ENCODE data around the gene TAX1BP3.
"Not testable (repeated sequence)": the region's sequence is repeated elsewhere in the genome, so short reads cannot be mapped to it uniquely, and the experiment has no call there.

Gene TAX1BP3, protein sequence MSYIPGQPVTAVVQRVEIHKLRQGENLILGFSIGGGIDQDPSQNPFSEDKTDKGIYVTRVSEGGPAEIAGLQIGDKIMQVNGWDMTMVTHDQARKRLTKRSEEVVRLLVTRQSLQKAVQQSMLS

DNA sequence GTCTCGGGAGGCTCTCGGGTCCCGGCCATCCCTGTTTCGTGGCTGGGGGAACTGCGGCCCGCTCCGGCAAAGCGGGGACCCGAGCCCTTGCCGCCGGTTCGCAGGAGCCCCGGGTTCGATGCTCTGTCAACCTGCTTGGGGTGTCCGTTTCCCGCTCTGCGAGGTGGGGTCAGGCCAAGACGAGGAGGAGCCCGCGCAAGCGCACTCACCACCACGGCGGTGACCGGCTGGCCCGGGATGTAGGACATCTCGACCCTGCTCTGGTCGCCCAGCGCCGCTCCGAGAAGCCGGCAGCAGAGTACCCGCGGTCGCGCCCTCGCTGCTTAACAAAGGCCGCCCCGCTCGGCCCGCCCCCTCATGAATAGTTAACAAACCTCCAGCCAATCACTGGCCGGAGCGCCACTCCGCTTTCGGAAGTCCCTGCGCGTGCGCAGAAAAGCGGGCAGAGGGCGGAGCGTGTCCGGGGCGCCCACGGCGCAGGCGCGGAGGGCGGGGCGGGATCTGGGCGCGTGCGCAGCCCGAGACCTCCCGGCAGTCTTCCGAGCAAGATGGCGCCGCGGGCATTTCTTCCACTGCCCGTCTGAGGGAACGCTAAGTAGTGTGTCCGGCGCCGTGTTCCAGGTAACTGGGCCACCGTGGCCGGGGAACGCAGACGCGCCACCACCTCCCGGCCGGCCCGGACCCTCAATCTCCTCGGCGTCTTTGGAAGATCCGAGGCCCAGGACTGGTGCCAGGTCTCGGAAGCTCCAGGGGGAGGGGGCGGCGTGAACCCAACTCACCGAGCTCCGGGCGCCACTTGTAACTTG, at the start of gene TAX1BP3, which contains the start of gene EMC6:
Gene TAX1BP3, minus strand, starts transcription at position 300 of the 806 bp plus-strand sequence. Its CDS starts 52 bp downstream, at position 248.
Gene EMC6, plus strand, starts transcription at position 534 of the 806 bp plus-strand sequence. CDS start 335 bp downstream, outside the sequence.
- DNase-seq: peak; percentile 89

DNA sequence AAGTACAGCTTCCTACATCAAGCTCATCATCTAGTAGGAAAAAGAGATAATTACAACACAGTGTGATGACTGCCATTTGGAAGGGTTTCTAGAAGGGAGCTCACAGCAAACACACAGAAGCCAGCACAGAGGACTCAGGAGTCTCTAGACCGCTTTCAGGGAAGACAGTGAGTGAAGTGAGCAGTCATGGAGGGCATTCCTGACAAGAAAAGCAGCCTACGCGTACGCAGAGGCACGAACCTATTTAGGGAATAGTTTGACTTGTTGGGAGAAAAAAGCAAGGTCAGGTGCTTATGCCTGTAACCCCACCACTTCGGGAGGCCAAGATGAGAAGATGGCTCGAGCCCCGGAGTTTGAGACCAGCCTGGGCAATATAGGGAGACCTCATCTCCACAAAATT, 46.9 kb upstream of the TAX1BP3 start:
- no peak for DNase-seq

DNA sequence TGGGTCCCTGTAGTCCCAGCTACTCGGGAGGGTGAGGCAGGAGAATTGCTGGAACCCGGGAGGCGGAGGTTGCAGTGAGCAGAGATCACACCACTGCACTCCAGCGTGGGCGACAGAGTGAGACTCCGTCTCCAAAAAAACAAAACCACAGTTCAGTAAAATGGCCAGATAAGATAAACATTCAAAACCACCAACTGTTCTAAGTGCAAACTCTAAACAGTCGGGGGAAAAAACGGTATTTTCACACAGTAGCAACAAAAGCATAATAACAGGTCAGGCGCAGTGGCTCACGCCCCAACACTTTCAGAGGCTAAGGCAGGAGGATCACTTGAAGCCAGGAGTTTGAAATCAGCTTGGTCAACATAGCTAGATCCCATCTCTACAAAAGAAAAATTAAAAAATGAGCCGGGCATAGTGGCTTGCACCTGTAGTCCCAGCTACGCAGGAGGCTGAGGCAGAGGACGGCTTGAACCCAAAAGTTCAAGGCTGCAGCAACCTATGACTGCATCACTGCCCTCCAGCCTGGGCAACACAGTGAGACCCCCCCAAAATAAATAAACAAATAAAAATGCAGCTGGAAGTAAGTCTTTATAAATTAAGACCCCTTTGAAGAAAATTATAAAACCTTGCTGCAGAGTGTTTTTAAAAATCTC, 44.6 kb upstream of the TAX1BP3 start:
- DNase-seq: no peak

DNA sequence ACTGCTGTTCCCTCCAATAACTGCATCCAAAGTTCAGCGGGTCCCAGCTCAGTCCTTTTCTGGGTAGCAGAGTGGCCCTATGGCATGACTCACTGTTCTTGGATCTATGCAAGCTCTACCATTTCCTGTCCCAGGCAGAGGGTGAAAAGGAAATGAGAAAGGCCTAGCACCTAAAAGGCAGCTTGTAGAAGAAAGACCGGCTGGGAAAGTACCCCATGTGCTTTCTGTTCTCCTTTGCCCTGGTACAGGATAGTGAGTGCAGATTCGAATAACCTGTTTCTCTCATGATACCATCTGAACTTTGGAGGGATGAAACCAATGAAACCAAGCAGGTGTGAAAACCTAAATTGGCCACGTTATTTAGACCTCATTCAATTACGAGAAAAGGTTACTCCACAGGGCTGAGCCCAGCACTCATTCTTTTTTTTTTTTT, 42.6 kb upstream of the TAX1BP3 start:
- DNase-seq: no peak

DNA sequence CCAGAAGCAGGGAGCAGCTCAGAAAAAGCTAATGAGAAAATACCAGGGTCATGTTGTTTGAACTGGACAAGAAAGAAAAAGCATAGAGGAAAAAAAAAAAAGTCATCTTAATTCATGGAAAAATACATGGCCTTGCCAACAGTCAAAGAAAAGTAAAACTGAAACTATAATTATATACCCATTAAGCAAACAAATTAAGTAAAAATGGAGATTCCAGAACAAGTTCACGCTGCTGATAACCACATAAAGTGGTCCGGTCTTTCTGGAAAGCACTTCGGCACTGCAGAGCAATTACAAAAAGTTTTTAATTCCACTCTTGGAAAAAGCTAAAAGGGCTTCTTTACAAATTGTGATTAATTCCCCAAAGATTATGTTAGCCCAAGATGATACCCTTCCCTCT, 40.0 kb upstream of the TAX1BP3 start:
- no peak for DNase-seq

DNA sequence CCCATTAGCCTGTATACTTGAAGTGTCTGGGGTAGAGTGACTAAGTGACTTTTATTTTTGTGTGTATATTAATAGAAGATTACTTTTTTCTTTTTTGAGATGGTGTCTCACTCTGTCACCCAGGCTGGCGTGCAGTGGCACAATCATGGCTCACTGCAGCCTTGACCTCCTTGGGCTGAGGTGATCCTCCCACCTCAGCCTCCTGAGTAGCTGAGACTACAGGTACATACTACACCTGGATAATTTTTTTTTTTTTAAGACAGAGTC, 37.3 kb upstream of the TAX1BP3 start:
- DNase-seq: not testable (repeated sequence)

DNA sequence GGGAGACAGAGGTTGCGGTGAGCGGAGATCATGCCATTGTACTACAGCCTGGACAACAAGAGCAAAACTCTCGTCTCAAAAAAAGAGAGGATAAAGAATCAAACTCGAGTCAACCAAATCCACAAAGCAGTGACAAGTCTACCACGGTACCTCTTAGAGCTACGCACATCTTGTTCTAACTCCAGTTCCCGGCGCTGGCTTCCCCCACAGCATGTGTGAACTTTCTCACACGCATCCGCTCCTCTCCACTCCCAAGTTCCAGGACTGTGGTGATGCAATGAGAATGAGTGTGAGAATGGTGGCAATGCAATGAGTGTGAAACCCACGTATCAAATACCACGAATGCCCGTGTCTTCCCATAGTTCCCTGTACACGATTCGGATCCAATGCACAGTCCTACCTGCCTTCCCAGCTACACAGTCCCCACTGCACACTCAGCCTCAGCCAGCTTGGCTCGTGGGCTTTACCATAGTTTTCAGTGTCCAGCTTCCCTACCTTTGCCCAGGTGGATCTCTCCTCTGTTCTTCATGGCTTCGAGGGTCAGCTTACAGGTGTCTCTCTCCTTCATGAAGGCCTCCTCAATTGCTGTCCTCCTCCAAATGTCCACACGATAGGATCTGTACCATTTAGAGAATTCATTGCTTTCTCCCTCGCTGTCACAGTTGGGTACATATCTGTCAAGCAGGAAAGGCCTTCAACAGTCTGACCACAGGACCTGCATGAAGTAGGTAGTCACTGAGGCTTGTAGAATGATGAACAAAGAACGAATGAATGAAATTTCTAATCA, 36.7 kb upstream of the TAX1BP3 start:
- no peak for DNase-seq

DNA sequence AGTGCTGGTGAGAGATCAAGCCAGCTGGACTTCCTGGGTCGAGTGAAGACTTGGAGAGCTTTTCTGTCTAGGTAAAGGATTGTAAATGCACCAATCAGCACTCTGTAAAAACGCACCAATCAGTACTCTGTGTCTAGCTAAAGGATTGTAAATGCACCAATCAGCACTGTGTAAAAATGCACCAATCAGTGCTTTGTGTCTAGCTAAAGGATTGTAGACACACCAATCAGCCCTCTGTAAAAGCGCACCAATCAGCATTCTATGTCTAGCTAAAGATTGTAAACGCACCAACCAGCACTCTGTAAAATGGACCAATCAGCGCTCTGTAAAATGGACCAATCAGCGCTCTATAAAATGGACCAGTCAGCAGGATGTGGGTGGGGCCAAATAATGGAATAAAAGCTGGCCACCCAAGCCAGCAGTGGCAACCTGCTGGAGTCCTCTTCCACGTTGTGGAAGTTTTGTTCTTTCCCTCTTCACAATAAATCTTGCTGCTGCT, 33.7 kb upstream of the TAX1BP3 start:
- DNase-seq: not testable (repeated sequence)

DNA sequence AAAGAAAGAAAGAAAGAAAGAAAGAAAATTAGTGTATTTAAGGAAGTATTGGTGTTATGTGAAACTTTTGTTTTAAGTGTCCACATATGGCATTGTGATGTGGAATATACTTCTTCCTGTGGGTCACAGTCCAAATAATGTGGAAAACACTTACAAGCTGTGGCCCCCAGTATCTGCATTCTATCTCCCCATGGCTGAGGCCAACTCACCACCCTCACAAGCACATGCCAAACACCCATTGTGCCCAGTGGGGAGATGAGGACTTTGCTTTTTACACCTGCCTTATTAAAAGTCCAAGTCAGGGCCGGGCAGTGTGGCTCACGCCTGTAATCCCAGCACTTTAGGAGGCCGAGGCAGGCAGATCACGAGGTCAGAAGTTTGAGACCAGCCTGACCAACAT, 31.6 kb upstream of the TAX1BP3 start:
- no peak for DNase-seq

DNA sequence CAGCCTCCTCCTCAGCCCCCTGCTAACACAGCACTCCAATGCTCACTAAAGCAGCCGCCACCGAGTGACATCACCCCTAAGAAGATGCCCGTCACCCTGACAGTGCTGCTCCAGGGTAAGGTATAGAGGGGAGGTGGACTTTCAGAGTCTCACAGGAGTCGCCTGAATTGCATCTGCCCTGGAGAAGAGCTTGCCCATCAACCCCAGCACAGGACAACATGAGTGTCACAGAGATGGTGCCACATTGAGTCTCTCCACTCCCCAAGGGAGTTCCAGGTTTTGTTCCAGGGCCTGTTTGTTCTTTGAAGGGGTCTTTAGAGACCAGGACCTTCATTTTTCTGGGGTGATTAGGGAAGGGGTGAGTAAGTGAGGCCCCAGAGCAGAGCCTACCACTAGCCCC, 29.8 kb upstream of the TAX1BP3 start:
- no peak for DNase-seq

DNA sequence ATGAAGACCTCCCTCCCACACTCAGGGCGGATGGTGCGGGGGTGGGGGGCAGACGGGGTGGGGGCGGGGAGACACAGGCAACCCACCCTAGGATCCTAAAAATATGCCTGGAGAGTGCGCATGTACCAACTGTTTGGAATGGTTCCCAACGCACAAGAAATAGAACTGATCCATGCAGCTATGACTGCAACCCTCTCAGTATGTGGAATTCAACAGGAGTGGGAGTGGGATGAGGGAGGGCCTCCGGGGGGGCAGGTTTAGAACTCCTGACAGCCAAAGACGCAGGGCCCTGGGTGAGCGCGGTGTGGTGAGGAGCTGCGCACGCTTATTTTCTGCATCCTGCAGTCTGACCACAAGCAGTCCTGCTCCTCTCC, 28.7 kb upstream of the TAX1BP3 start:
- DNase-seq: no peak

DNA sequence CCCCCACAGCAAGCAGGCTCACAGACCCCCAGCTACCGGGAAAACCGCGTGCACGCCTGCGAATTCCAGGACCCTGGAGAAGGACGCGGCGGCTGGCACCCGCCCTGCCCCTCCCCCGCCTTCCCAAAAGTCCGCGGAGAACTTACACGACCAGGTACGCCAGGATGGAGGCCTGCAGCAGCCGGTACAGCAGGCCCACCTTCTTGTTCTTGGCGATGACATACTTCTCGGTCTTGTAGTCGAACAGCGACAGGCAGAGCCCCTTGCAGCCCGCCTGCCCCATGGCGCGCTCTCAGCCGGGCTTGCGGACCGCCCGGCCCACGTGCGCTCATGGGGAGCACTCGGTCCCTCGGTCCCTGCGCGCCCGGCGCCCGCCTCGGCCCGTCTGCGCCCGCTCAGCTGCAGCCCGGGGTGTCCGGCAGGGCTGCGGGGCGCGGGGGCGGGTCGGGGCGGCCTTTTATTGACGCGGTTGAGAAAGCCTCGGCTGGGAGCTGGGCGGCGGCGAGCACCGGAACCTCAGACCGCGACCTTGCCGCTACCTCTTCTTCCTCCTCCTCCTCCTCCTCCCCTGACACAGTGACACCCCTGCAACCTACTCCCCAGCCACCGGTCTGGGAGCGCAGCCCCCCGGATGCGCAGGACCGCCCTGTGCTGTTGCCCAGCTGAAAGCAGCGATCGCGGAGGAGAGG, 27.5 kb upstream of the TAX1BP3 start, which contains the start of gene P2RX5:
Gene P2RX5, minus strand, starts transcription at position 433 of the 689 bp plus-strand sequence. Its CDS starts 150 bp downstream, at position 283.
- DNase-seq: no peak

DNA sequence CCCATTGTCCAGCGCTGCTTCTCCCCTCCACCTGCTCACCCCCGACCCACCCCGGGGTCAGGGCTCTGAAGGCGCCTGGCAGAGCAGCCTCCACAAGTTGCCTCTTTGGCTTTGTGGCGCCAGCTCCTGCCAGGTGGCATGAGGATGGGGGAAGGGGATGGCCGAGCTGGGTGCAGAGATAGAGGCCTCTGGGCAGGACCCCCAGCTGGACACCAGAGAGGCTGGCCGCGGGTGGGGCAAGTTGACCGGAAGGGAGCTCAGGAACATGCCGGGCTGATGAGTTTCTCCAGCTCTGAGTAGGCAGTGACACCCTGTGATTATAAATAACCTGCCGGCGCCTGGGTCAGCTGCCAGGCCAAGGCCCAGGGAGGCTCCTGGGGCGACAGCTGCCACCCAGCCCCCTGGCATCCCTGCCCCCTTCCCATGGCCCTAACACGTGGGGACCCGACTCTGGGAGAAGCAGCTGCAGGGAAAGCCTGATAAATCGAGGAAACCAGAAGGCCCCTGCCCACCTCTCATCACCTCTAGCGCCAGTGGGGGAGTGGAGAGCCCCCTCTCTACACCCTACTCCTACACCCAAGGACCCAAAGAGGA, 26.8 kb upstream of the TAX1BP3 start:
- DNase-seq: no peak

DNA sequence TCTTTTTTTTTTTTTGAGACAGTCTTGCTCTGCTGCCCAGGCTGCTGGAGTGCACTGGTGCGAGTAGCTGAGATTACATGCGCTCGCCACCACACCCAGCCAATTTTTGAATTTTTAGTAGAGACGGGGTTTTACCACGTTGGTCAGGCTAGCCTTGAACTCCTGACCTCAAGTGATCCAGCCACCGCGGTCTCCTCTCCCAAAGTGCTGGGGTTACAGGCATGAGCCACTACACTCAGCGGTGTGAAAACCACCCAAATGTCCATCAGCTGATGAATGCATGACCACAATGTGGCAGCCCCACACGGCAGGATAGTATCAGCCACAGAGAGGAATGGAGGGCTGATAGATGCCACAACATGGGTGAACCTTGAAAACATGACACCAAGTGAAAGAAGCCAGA, 25.5 kb upstream of the TAX1BP3 start:
- DNase-seq: no peak

DNA sequence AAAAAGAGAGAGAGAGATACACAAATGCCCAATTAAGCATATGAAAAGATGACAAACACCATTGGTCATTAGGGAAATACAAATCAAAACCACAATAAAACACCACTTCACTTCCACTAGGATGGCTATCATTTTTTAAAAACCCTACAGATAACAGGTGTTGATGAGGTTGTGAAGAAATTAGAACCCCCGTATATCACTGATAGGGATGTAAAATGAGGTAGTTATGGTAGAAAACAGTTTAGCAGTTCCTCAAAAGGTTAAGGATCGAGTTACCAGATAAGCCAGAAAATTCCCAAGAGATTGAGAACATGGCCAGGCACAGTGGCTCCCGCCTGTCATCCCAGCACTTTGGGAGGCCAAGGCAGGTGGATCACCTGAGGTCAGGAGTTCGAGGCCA, 24.8 kb upstream of the TAX1BP3 start:
- no peak for DNase-seq

DNA sequence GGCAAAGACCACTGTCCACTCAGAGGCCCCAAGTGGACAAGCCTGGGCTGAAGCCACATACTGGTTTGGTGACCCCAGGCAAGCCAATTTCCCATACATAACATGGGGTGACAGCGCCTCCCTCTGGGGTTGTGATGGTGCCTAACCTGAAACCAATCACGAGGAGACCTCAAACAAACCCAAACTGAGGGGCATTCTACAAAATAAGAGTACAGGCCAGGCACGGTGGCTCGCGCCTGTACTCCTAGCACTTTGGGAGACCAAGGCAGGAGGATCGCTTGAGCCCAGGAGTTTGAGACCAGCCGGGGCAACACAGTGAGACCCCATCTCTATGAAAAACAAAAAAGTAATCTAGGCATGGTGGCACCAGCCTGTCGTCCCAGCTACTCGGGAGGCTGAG, 24.0 kb upstream of the TAX1BP3 start:
- no peak for DNase-seq

DNA sequence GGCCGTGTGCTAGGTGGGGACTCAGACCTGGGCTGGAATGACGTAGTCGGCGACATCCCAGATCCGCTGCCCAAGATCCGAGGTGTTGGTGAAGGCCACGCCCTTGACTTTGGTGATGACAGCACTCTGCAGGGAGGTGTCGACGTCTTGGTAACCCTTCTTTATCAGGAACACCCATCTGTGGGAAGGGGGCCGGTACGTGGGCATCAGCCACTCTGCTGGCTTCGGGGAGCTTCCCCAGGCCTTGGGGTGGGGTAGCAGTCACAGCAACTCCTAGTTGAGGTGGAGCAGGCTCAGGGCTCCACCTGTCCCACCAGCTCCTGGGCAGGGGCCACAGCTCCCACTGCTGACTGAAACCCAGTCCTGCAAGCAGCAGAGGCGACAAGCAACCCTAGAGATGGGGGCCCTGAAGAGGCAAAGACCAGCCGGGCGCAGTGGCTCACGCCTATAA, 23.3 kb upstream of the TAX1BP3 start:
- DNase-seq: no peak

DNA sequence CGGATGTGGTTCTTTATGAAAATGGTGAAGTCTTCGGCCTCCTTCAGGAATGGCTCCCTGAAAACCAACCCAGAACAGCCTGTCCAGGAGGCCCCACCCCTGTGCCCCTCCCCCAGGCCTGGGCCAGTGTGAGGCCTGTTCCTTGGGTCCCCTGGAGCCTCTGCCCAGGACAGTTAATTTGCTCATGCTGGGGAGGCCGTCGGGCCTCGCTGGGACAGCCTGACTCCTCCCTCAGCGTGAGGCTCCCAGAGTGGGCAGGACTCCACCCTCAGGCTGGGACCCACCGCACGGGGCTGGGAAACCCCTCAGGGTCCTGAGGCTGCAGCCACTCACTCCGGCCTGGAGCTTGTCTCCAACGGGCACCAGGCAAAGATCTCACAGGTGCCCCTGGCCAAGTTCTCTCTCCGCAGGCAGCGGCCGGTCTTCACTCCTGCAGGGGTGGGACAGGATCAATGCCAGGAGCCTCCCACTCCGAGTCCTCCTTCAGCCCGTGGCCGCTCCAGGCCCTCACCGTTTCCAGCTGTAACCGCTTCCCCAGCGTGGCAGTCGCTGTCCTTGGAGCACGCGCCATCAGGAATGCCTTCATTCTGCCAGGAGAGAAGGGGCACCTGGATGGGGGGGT, 21.8 kb upstream of the TAX1BP3 start:
- no peak for DNase-seq

DNA sequence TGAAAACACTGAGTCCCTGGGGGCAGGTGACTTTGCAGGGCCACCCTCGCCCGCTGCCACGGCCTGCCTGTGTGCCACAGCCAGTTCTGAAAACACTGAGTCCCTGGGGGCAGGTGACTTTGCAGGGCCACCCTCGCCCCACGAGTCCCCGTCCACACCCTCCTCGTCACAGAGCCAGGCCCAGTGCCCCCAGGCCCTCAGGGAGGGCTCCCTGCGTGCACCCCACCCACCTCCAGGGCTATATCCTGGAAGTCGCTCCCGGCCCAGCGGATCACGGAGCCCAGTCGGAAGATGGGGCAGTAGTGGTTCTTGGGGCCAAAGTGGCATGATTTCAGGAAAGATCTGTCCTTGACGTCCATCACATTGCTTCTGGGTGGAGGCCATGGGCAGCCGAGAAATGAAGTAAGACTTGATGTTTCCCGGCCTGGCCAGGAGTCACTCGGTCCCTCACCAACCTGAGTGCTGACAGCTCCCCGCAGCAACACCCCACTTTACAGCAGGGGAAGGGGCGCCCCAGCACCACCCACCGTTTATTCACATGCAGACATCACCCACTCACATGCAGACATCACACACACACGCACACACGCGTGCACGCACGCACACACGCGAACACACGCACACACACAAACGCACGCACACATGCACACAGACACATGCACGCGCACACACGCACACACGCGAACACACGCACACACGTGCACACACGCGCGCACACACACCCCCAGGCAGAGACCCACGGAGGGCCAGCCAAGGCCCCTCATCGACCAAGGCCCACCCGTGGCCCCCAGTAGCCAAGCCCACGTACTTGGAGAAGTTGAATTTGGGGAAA, 21.1 kb upstream of the TAX1BP3 start:
- DNase-seq: no peak

DNA sequence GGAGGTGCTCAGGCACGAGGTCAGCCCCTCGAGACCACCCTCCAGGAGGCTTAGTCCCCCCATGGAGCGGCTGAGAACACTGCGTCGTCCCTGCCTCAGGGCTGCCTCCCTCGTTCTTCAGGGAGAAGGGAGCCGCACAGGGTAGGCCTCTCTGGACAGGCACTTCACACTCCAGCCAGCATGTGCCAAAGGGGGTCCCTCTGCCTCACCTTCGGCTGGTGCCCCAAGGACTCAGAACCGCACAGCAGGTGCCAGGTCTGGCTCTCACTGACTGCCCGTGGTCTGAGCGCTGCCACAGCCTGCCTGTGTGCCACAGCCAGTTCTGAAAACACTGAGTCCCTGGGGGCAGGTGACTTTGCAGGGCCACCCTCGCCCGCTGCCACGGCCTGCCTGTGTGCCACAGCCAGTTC, 20.5 kb upstream of the TAX1BP3 start:
- no peak for DNase-seq

Data from NCI-H1105 treated with DMSO at 0.1 percent for 48 hours (cell line).